ENCODE measurements around the gene PDE6B. TPM values are rescaled to one million over a fixed set of nuclear protein-coding genes. Genes with fewer than 3 reads are reported as not detected.
"Not testable (repeated sequence)": the region's sequence is repeated elsewhere in the genome, so short reads cannot be mapped to it uniquely, and the experiment has no call there.

Gene PDE6B
- total RNA-seq, 1 donor from 2014 or later: 4.8 TPM

DNA sequence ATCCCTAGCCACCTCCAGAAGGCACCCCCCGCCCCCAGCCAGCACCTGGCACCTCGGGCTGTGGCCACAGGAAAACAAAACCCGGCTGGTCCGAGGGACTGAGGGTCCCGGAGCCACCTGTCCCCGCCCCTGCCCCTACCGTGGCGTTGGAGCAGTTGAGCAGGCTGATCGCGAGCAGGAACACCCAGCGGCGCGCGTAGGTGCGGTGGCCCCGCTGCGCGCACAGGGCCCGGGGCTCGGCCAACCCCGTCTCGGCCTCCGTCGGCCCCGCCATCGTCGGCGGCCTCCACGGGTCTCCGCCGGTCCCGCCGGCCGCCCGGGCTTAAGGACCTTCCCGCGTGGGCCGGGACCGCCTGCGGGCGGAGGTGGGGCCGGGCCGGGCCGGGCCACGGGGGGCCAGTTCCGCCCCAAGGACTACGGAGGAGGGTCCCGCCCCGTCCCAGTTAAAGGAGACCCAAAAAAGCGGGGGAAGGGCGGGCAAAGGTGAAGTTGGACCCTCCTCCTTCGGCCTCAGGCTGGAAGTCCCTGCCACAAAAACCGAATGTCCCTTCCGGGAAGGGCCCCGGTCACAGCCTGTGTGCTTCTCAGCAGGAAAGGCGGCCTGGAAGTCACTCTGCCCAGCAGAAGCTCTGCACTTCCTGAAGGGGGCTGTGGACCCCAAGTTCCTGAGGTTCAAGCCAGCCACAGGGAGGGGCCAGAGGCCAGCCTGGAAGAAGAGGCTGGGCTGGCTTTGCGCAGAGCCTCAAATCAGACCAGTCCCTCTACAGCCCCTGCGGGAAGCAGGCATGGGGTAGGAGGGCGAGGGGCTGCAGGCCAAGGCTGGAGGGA lies 63.7 kb downstream of the PDE6B start, which contains the start of gene SLC49A3:
Gene SLC49A3 (minus strand): TSS at position 298 of the 828 bp plus-strand sequence. CDS start 24 bp downstream, at position 274.
- no peak for DNase-seq (ENCODE audit: low spot score)
- intact Hi-C loops (cut with DNase I): loop anchor here (5.0 kb wide), 1 partner anchor 93 kb away; no protein-coding TSS in a partner anchor

GRCh38 chr4:689723-690122 lies 64.3 kb downstream of the PDE6B start:
- no peak for DNase-seq (ENCODE audit: low spot score)
- intact Hi-C loops (cut with DNase I): loop anchor here (5.0 kb wide), 1 partner anchor 93 kb away; no protein-coding TSS in a partner anchor

GRCh38 chr4:692771-693554 lies 67.6 kb downstream of the PDE6B start:
- intact Hi-C loops (cut with DNase I): no loop called here
- no peak for DNase-seq (ENCODE audit: low spot score)

- DNase-seq (ENCODE audit: low spot score); intact Hi-C loops (cut with DNase I): not testable (repeated sequence)
Measured at GRCh38 chr4:694341-694940, 69.1 kb downstream of the PDE6B start.

- intact Hi-C loops (cut with DNase I): no loop called here
- DNase-seq (ENCODE audit: low spot score): no peak
Measured at GRCh38 chr4:699816-700580, 74.6 kb downstream of the PDE6B start.

DNA sequence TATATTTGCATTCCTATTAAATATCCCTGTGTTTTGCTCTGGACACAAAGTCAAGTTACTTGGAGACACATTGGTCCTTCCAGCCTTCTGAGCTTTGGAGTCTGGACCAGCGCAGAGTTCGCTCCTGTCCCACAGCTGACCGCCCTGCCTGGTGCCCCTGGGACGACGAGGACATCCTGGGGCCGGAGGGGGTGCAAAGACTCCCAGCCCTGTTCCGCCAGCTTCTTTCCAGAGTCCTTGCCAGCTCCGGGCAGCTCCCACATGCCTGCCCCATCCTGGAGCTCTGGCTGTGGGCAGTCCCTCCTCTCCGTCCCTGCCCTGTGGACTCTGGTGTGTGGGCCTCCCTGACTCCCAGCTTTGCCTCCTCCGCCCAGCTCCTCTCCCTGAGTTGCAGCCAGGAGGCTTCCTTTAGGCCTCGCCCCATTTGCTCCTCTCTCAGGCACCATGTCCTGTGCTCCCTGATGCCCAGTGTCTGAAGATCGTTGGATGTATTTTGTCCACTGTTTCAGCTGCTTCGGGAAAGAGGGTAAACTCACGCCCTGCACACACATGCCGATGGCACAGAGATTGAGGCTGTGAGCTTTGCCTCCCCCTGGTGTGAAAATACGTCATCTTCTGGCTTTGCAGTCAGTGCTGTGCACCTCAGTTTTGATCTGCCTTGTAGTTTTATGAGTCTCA lies 75.4 kb downstream of the PDE6B start:
- no peak for DNase-seq (ENCODE audit: low spot score)
- intact Hi-C loops (cut with DNase I): no loop called here

DNA sequence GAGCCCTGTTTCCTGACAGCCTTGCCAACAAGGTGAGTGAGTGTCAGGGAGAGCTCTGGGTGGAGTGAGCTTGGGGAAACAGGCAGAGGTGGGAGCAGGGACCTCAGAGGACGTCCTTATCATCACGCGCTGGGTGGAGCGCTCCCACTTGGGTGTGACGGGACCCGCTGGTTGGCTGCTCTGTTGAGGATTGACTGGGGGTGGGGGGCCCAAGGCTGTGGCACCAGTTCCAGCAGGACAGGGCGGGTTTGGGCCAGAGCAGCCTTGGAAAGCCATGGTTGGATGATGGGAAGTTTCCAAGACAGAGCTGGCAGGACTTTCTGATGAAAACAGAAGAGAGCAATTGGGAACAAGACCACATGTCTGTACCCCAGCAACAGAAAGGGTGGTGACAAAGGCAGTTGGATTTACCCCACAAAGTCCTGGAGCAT lies 77.3 kb downstream of the PDE6B start:
- DNase-seq (ENCODE audit: low spot score): no peak
- intact Hi-C loops (cut with DNase I): no loop called here

GRCh38 chr4:703336-704197 lies 78.2 kb downstream of the PDE6B start:
- no peak for DNase-seq (ENCODE audit: low spot score)
- intact Hi-C loops (cut with DNase I): loop anchor here (2.0 kb wide), 1 partner anchor 17 kb away; no protein-coding TSS in a partner anchor

- intact Hi-C loops (cut with DNase I): loop anchor here (2.0 kb wide), 1 partner anchor 18 kb away; no protein-coding TSS in a partner anchor
Measured at GRCh38 chr4:704198-704891, 79.0 kb downstream of the PDE6B start.

DNA sequence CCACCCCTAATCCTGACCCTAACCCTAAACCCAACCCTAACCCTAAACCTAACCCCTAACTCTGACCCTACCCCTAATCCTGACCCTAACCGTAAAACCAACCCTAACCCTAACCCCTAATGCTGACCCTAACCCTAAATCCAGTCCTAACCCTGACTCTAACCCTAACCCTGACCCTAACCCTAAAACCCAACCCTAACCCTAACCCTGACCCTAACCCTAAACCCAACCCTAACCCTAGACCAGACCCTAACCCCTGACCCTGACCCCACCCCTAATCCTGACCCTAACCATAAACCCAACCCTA lies 79.6 kb downstream of the PDE6B start:
- DNase-seq (ENCODE audit: low spot score): no peak
- intact Hi-C loops (cut with DNase I): loop anchor here (2.0 kb wide), 1 partner anchor 18 kb away; no protein-coding TSS in a partner anchor

More at GRCh38 chr4:704198-704891, 79.0 kb downstream of the PDE6B start:
- DNase-seq (ENCODE audit: low spot score): no peak

- peak; percentile 98 for DNase-seq (ENCODE audit: low spot score)
- intact Hi-C loops (cut with DNase I): loop anchor here (2.0 kb wide), 1 partner anchor 19 kb away; no protein-coding TSS in a partner anchor
Measured at GRCh38 chr4:705278-706082, 80.1 kb downstream of the PDE6B start, which contains the start of gene PCGF3. Gene PCGF3 (plus strand): TSS chr4:705832. CDS start chr4:733681, 27,849 bp downstream.

DNA sequence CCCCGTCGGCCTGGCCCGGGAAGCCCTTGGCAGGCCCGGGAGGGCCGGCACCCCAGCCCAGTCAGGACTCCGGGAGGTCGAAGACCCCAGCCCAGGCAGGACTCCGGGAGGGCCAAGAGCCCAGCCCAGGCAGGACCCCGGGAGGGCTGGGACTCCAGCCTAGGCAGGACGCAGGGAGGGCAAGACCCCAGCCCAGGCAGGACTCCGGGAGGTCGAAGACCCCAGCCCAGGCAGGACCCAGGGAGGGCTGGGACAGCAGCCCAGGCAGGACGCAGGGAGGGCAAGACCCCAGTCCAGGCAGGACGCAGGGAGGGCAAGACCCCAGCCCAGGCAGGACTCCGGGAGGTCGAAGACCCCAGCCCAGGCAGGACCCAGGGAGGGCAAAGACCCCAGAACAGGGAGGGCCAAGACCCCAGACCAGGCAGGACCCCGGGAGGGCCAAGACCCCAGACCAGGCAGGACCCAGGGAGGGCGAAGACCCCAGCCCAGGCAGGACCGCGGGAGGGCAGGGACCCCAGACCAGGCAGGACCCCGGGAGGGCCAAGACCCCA lies 80.8 kb downstream of the PDE6B start:
- DNase-seq (ENCODE audit: low spot score); intact Hi-C loops (cut with DNase I): not testable (repeated sequence)

GRCh38 chr4:706834-707598 lies 81.6 kb downstream of the PDE6B start:
- intact Hi-C loops (cut with DNase I): no loop called here
- no peak for DNase-seq (ENCODE audit: low spot score)

DNA sequence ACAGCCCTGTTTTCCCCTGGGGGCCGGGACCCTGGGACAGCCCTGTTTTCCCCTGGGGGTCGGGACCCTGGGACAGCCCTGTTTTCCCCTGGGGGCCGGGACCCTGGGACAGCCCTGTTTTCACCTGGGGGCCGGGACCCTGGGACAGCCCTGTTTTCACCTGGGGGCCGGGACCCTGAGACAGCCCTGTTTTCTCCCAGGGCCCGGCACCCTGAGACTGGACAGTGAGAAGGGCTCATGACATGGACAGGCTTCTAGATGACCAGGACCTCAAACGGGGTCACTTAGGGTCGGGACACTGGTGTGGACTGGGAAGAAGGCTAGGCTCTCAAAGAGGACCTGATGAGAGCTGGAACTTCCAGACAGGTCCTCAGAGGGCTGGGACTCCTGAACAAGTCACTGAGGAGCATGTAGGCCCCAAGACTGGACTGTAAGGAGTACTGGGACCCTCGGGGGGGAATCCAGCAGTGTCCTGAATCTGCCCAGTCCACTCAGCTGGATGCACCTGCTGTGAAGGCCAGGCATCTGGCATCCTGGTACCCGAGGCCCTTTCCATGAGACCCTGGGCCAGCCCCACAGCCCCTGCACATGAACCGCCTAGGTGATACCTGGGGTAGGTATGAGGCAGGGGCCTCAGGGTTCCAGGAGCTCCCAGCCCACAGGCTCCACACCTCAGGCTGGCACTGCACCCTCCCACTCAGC lies 82.7 kb downstream of the PDE6B start:
- intact Hi-C loops (cut with DNase I): no loop called here
- DNase-seq (ENCODE audit: low spot score): no peak

DNA sequence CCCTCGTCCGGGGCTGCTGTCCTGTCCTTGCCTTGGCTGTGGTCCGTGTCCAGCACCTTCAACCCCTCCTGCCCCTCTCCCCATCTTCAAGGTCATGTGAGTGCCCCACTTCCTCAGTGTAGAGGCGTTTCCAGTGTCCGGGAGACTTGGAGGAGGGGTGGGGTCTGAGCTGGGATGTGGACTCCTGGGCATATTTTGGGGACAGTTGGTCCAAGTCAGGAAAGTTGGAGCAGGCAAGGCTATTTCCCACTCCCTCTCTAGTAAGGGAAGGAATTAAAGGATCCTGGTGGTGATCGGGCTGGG lies 83.2 kb downstream of the PDE6B start:
- DNase-seq (ENCODE audit: low spot score): no peak
- intact Hi-C loops (cut with DNase I): no loop called here
